ENCODE results near the gene BOC.
A peak's percentile ranks its signal among the peaks of the same experiment; 100 is the strongest.

Gene BOC

DNA sequence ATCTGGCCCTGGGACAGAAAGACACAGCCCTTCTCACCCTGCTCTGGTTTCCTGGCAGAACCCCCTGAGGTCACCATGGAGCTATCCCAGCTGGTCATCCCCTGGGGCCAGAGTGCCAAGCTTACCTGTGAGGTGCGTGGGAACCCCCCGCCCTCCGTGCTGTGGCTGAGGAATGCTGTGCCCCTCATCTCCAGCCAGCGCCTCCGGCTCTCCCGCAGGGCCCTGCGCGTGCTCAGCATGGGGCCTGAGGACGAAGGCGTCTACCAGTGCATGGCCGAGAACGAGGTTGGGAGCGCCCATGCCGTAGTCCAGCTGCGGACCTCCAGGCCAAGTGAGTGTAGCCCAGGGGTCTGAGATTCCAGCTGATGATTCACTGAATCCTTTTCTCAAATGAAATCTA is 61.7 kb downstream of the BOC start:
- no peak for DNase-seq

DNA sequence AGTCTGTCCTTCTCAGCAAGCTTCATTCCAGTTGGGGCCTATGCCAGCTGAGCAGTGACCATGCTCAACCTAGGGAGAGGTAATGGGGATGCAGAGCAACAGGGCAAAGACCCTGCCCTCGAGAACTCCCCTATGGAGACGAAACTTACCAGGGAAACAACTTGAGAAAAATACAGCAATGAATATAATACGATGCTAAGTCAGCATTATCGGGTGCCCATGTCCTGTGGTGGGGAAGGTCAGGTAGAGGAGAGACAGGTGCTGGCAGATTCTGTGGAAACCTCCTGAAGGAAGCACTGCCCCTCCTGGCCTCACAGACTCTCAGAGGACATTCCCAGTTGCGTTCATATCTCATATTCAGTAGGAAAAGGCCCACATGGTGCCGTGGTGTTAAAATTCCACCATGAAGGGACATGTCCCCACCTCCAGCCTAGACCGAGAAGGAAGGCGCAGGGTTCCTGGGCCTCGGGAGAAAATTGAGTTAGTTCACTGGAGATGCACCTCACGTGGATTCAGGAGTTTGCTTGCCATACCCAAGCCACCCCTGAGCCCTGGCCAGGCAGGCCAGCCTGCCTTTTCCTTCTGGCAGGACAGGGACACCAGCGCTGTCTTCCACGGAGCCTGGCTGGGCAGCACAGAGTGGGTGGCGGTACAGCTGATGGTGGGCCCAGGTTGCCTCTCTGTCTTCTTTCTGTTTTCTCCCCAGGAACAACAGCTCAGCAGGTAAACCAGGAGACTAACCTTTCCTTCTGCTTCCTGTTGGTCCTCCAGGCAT is 62.4 kb downstream of the BOC start:
- no peak for DNase-seq

DNA sequence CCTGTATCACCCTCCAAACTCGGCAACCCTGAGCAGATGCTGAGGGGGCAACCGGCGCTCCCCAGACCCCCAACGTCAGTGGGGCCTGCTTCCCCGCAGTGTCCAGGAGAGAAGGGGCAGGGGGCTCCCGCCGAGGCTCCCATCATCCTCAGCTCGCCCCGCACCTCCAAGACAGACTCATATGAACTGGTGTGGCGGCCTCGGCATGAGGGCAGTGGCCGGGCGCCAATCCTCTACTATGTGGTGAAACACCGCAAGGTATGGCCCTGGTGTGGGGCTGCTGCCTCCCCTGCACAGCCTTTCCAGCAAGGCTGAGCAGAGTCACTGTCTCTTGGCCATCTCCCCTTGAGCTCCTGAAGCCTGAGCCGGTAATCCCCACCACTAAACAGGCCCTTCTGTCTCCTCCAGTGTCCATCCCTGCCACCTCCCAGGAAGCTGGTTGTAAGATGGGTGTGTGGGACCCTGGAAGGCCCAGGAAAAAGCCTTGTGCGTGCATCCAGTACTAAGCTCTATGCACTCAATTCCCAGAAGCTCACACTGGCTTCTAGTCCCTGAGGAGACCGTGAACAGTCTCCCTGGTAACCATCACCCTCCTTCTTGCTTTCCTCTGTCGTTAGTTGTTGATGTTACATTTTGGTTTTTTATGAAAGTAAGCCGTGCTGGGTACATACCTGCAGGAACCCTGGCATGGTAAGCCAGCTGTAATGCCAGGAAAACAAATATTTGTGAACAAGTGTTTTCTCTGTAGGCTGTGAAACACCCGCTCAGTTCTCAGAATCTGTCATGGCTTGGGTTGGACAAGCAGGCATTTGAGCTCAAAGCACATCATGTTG is 63.3 kb downstream of the BOC start:
- DNase-seq = no peak

DNA sequence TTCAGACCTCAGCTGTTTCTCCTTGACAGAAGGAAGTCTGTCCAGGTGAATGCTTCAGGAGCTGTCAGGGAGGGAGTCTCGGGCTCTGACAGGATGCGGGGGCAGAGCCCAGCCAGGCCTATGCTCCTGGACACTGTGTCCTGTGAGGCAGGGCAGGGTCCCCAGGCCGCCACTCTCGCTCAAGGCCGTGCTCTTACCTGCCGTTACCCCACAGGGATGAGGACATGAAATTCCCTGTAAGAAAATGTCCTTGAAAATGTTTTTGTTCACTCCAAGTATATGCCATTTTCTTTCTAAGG is 63.9 kb downstream of the BOC start:
- DNase-seq = no peak

DNA sequence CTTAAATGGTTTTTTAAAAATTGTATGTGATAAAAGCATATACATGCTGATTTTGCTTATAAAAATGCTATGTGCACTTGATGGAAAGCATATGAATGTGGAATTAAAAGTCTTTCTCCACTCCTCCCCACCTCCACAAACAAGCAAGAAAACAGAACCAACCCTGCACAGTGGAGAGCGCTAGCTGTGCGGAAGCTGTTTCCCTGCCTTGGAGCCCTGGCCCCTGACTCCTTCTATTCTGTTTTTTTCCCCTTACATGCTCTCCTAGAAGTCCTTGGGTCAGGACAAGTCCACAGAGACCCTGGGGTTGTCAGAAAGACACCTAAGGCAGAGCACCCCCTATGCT is 64.2 kb downstream of the BOC start:
- DNase-seq = no peak

DNA sequence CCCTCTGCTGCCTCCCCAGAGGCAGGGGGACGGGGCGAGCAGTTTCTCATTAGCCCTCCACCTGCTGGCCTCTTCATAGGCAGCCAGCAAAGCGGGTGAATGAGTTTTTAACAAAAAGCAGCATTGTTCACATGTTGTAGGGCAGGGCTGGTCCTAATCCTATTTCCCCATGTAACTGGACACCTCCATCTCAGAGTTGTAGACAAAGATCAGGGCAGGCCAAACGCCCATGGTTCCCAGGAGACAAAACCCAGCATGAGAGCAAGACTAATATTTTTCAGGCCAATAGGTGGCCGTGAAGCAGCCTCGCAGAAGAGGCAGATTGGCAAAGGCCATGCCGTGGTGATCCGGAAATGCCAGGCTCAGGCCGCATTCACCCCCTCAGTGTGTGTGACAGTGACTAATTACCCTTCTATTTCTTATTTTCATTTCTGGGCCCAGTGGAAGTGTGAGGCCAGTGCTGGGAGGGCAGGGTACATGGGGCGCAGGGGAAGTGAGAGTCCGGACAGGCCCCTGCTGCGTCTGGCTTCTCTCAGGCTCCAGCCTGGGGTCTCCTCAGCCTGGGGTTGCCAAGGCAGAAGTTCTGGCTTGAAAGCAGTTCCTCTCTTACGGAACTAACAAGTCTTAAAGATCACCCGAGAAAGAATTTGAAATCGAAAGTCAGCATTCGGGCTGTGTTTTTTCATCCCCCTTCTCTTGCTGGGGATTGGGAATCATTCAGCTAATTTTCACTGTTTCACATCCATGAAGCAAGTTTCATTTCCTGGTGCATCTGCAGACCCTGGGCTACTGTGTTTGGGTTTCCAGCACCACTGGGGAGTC is 64.8 kb downstream of the BOC start:
- peak; percentile 20 to 36 for DNase-seq

DNA sequence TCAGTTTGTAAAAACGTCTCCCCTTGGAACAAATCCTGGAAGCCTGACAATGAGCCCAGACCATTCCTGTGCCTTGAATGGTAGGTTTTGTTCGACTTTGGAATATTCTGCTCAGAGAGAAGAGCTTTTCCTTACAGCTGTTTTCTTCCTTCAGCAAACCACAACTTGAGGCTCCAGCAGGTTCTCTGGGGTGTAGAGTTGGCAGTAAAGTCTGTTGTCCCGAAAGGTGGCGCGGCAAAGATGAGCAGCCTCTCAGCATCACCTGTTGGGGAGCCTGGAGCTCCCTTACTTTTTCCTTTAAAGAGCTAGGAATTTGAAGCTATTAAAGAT is 65.4 kb downstream of the BOC start:
- no peak for DNase-seq

DNA sequence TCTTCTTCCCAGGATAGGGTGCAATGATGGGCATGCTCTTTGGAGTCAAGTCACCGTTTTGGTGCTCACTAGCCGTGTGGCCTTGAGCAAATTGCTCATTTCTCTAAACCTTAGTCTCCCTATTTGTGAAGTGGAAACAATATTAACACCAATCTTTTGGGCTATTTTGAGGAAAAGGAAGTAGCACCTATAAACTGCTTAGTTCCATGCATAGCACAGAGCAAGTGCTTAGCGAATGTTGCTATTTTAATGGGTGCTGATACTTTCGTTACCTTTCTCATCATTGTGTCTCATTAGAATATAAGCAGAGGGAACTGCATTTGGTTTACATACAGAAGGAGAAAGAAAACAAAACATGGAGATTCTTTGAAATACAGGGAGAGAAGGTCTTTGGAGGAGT is 66.1 kb downstream of the BOC start:
- no peak for DNase-seq

DNA sequence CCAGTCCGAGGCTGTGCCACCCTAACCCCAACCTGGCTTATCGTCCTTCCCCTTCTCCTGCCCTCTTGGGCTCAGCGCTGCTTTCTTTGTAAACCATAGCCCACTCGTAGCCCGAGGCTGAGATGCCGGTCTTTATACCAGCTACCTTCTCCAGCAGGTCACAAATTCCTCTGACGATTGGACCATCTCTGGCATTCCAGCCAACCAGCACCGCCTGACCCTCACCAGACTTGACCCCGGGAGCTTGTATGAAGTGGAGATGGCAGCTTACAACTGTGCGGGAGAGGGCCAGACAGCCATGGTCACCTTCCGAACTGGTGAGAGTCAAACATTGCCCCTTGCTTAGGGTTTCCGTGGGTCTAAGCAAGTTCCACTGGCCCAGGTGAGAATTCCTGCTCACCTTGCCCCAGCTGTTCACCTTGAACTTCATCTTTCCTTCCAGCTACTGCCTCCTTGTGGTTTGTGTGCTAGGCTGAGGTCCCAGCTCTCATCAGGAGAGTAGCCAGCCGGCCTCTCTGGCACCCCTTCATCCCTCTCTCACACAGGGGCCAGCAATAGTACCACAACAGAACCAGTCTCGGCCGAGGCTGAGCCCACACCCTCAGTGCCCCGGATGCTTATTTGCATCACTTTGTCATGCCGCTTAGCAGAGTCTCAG is 66.7 kb downstream of the BOC start:
- DNase-seq = no peak

DNA sequence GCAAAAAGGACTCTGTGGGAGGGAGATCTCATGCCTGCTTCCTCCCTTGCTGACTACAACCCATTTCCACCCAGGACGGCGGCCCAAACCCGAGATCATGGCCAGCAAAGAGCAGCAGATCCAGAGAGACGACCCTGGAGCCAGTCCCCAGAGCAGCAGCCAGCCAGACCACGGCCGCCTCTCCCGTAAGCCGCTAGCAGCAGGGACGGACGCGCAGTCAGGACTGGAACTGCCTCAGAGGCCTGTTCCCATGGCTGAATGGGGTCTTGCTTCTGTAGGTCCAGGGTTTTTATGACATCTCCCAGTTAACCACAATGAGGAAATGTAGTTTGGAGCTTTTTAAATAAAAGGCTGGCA is 67.2 kb downstream of the BOC start:
- DNase-seq = no peak

DNA sequence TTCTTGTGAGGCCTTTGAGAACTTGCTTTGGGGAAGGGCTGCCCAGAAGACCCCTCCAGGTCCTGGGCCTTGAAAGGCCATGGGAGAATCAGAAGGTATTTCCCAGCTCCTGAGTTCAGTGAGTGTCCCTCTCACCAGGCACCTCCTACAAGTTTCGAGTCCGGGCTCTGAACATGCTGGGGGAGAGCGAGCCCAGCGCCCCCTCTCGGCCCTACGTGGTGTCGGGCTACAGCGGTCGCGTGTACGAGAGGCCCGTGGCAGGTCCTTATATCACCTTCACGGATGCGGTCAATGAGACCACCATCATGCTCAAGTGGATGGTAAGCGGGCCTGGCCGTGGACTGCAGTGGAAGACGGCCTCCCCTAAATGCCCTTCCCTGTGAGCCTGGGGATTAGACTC is 68.3 kb downstream of the BOC start:
- no peak for DNase-seq

DNA sequence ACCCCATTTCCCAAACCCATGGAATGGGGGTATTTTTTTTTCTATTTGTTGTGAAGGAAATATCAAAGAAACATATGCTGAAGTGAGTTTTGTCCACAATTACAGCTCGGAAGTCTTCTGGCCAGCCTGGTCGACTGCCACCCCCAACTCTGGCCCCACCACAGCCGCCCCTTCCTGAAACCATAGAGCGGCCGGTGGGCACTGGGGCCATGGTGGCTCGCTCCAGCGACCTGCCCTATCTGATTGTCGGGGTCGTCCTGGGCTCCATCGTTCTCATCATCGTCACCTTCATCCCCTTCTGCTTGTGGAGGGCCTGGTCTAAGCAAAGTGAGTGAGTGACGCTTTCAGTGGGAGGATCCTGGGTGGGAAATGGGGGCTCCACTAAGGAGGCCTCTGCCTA is 71.9 kb downstream of the BOC start:
- DNase-seq = no peak

DNA sequence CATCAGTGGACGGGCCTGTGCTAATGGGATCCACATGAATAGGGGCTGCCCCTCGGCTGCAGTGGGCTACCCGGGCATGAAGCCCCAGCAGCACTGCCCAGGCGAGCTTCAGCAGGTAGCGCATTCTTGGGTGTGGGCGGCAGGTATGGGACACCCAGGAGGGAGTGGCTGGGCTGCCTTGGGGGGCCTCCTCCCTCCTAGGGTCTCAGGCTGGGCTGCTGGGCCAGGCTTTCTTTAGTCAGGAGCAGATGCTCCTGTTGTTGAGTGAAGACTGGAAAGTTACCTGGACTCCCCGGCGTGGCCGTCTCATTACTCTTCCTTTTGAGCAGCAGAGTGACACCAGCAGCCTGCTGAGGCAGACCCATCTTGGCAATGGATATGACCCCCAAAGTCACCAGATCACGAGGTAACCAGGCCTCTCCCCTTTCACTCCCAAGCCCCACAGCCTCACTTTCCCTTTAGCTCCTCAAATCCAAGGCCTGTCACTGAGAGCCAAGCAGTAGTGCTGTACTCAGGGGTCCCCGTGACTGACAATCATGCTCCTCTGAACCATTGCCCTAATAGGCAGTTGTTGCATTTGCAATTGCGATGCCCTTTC is 73.2 kb downstream of the BOC start:
- DNase-seq = no peak

DNA sequence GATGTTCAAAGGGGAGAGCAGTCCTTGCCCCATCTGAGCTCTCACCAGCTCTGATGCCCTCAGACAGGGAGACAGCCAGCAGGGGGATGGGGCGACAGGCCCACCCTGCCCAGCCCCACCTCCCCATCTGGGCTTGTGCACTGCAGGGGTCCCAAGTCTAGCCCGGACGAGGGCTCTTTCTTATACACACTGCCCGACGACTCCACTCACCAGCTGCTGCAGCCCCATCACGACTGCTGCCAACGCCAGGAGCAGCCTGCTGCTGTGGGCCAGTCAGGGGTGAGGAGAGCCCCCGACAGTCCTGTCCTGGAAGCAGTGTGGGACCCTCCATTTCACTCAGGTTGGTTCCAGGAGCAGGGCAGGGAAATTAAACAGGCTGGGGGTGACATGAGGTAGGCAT is 73.9 kb downstream of the BOC start:
- DNase-seq = no peak

DNA sequence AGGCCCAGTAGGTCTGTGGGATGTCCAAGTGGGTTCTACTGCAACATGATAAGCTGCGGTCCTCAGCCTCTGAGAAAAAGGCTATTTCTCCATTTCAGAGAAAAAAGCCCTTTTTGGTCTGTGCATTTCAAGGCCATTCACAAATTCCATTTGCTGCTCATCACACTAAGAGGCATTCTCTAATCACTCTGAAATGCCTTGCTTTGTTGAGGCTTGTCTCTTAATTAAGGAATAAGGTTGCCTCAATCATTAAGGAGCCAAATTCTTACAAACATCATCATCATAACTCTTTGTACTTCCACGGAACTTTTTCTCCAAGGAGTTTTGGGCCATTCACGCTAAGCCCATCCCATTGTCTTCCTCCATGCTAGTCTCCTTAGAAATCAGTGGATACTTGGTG is 74.4 kb downstream of the BOC start:
- DNase-seq = no peak

DNA sequence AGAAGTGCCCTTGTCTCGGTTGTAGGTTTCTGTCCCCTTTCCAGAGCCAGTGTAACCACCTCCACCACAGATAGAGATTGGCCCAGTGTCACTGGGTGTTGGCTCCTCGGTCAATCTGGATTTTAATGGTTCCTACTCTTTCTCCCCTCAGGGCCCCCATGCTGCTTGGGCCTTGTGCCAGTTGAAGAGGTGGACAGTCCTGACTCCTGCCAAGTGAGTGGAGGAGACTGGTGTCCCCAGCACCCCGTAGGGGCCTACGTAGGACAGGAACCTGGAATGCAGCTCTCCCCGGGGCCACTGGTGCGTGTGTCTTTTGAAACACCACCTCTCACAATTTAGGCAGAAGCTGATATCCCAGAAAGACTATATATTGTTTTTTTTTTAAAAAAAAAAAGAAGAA is 75.2 kb downstream of the BOC start:
- DNase-seq = no peak

DNA sequence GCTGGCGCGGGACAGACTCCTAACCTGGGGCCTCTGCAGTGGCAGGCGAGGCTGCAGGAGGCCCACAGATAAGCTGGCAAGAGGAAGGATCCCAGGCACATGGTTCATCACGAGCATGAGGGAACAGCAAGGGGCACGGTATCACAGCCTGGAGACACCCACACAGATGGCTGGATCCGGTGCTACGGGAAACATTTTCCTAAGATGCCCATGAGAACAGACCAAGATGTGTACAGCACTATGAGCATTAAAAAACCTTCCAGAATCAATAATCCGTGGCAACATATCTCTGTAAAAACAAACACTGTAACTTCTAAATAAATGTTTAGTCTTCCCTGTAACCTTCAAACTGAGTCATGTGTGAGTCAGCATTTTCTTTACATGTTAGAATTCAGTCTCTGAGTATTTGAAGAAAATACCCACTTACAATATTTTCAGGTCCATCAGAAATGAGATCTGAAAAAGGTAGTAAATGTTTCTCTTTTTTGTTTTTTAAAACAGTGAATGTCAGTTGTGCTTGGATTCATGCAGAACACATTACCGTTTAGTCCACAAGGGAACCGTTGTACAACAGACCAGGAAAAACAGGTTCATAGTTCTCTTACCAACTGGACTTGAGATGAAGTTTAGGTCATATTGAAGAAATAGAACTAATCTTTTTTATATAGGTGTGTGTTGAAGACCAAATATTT is 75.9 kb downstream of the BOC start:
- no peak for DNase-seq

DNA sequence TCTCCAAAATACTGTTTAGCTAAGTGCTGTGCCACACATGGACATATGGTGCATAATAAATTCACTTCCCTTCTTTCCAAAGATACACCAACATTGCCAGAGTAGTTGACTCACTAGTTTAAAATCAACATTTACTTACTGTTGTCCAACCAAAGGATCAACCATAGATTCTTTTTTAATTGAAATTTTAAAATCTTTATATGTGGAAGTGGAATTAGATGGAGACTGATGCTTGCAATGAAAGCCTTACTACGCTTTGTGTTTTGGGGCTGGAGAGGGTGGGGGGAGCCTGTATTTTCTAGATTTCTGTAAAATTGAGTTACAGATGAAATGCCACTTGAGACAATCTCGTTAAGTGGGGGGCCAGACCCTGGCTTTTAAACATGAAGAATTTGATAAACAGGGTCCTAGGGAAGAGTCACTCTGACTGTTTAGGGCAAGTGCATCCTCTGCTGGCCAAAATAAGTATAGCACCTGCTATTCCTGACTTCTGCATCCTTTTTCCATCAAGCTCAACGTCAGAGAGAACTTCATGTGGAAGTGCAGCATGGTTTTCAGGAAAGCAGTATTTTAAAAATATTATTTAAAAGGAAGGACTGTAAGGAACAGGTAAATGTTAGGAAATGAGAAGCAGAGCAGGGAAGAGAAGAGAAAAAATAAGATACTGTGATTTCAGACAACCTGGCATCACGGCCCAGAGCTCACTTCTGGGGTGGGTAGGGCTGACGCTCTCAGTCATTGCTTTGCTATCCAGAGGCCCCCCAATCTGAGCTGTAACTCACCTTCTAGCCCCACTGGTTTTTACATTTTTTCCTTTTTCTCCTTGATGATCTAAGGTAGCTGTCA is 76.7 kb downstream of the BOC start:
- peak; percentile 35 to 45 for DNase-seq

DNA sequence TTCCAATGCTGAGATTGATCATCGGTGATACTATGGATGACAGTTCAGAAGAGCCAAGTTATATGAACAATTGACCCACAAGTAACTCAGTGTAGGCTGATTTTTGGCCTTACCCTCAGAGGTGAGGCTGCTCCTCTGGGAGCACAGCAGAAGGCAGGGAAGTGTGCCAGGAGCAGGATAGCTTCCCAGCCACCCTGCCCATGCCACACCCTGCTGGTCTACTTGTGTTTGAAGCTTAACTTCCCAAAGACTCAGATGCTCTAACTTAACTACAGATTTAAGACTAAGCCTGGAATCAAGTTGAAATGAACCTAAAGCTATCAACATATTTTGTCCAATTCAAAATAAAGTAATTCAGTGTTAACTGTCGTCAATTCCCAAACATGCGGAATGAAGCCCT is 77.5 kb downstream of the BOC start:
- no peak for DNase-seq

DNA sequence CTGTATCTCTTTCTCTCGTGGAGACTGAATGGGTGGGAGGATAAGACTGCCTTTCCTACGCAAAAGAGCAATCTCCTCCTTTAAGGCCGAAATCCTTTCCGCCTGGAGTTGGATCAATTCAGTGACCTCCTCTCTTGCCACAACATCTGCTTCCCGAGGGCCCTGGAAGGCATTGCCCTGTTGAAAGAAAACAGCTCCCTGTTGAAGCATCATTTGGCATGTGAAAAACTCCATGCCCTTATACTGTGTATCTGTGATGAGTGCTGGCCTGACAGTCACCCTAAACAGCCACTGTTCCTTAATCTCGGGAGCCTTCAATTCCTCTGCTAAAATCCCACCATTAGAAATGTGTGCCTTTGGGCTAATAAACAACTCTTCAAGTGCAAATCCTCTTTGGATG is 80.2 kb downstream of the BOC start:
- no peak for DNase-seq

DNA sequence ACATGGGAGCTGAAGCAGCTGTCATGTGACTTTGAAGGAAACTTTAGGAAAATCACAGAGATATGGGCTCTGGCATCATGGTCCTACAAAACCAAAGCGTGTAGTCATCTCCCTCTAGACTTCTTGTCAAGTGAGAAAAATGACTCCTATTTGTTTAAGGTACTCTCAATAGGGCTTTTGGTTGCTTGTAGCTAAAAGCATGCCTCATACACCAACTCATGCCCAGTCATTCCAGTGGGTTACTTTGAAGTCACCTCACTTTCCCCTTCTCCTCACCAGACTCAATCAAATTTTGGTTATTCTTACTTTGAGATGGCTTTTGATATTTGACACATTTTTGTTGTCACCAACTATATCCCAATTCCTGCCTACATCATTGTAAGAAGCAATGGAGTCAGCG is 81.6 kb downstream of the BOC start:
- no peak for DNase-seq

DNA sequence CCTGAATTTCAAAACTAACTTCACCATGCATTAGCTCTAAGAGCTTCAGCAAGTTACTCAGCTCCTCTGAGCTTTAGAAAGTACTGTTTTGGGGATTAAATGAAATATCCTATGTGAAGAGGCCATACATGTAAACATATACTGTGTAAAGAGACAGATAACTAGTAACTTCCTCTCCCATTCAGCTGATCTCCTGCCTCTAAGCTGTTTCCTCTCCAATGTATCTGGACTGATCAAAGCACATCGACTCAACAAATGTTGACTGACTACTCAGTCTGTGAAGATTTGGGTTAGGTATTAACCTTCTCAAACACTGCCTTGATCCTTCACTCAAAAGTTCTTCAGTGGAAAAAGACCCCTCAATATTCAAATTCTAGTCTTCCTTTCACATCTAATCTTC is 82.0 kb downstream of the BOC start:
- no peak for DNase-seq

Data from SHP77 (cell line).